NCI-H2227 (cell line): ENCODE measurements around the gene FLYWCH2.
"Not testable (repeated sequence)": the region's sequence is repeated elsewhere in the genome, so short reads cannot be mapped to it uniquely, and the experiment has no call there.

Source experiments
- DNase-seq: peaks from one replicate; lab custom pipeline; 2025; ENCODE audit not compliant: unreplicated experiment; lab: John Stamatoyannopoulos, UW

Gene FLYWCH2

DNA sequence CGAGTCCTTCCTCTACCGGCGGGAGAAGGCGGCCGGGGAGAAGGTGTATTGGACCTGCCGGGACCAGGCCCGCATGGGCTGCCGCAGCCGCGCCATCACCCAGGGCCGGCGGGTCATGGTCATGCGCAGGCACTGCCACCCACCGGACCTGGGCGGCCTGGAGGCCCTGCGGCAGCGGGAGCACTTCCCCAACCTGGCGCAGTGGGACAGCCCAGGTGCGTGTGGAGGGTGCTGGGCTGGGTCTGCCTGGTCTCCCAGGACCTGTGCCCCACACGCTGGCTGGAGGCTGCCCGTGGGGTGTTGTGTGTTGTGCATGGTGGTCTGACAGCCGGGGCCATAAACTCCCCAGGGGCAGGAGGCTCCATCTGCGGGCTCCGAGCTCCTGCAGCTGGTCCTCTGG lies 54.2 kb downstream of the FLYWCH2 start:
- no peak for DNase-seq

DNA sequence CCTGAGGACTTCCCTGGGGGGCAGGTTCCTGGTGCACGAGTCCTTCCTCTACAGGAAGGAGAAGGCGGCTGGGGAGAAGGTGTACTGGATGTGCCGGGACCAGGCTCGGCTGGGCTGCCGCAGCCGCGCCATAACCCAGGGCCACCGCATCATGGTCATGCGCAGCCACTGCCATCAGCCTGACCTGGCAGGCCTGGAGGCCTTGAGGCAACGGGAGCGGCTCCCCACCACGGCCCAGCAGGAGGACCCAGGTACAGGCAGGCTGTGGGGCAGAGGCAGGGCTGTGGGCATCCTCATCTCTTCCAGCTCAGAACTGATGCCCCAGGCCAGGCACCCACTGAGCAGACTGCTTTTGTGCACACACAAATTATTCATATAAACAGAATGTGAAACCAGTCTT lies 55.2 kb downstream of the FLYWCH2 start:
- DNase-seq: no peak

DNA sequence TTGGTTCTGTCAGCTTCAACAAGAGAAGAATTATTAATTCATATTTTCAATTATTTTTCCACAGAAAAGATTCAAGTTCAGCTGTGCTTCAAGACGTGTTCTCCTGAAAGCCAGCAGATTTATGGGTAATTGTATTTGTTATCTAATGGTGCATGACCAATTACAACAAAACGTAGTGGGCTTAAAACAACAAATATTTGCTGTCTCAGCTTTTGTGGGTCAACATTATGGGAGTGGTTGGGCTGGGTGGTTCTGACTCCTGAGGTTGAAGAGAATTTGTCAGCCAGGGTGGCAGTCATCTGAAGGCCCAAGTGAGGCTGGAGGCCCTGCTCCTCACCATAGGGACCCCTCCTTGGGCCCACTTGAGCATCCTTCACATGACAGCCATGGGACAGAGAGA lies 57.0 kb downstream of the FLYWCH2 start:
- DNase-seq: no peak

DNA sequence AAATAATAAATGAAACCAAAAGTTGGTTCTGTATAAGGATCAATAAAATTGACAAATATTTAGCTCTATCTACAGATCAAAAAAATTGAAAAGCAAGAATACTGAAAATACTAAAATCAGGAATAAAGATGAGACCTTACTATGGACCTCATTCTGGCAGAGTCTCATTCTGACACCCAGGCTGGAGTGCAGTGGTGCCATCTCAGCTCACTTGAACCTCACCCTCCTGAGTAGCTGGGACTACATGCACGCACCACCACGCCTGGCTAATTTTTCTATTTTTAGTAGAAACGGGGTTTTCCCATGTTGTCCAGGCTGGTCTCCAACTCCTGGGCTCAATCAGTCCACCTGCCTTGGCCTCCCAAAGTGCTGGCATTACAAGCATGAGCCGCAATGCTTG lies 59.0 kb downstream of the FLYWCH2 start:
- DNase-seq: no peak

DNA sequence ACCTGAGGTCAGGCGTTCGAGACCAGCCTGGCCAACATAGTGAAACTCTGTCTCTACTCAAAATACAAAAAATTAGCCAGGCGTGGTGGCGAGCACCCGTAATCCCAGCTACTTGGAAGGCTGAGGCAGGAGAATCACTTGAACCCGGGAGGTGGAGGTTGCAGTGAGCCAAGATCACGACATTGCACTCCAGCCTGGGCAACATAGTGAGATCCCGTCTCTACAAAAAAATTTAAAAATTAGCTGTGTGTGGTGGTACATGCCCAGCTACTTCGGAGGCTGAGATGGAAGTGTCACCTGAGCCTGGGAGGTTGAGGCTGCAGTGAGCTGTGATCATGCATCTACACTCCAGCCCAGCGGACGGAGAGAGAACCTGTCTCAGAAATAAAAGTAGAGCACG lies 60.7 kb downstream of the FLYWCH2 start:
- DNase-seq: not testable (repeated sequence)

DNA sequence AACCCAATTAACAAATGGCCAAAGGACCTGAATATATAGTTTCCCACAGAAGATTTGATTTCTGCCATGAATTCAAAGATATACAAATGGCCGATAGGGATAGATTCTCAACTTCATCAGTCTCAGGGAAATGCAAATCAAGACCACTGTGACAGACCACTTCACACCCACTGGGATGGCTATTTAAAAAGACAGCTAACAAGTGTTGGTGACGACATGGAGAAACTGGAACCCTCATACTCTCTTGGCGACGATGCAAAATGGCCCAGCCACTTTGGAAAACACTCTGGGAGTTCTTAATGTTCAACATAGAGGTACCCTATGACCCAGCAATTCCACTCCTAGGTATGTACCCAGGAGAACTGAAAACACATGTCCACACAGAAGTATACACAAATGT lies 63.6 kb downstream of the FLYWCH2 start:
- no peak for DNase-seq
